ENCODE measurements around the gene ATP2B2. TPM values are rescaled to one million over a fixed set of nuclear protein-coding genes. Genes with fewer than 3 reads are reported as not detected.
A peak's percentile ranks its signal among the peaks of the same experiment; 100 is the strongest.

Gene ATP2B2
- total and polyA plus RNA-seq, 7 donors: 0.08 to 6.5 (median 0.77) TPM

DNA sequence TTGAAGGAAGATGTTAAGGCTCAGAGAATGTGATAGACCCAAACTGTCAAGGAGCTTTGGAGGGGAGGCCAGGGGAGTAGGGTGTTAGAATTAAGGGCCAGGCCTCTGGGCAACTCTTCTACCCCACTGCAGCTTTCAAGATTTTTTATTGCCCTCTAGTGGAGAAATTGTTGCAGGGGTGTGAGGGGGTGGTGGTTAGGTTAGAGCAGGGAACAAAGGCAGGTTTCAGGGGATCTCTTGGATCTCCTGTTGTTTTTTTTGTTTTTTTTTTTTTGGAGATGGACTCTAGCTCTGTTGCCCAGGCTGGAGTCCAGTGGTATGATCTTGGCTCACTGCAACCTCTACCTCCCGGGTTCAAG lies 183.1 kb downstream of the ATP2B2 start:
- no peak for ATAC-seq
- Histone ChIP-seq H3K4me3 (no peak overlapping the region), H3K4me1 (peaks cover 19% of the 10 kb centered on the region), H3K36me3 (ENCODE audit: insufficient read depth in 1 of 2, low read depth in 1 of 2) (peaks cover 3 to 19% of the 10 kb centered on the region in 2 donors), H3K27ac (no peak overlapping the region), H3K9me3 (no peaks in the 10 kb centered on the region), H3K27me3 (ENCODE audit: insufficient read depth in 3 of 3, low read length in 2 of 3) (no peaks in the 10 kb centered on the region)
- intact Hi-C loops (cut with DNase I): loop anchor here in 1 of 2 donors (10.0 kb wide), 1 partner anchor 298 kb away; the partner anchor contains the start of gene FANCD2
- WGBS, 3 donors: 85 to 100% (median 100%) methylated on average over 1 of the region's 1 CpG
- no peak for DNase-seq
- peak; percentile 13 for TF ChIP-seq CTCF (IDR thresholded peaks at IDR 0.05)

GRCh38 chr3:10321630-10322351 lies 183.6 kb downstream of the ATP2B2 start:
- TF ChIP-seq CTCF (IDR thresholded peaks at IDR 0.05): no peak
- 91 to 94% (median 94%) methylated on average over 8 of the region's 8 CpGs for WGBS, 3 donors
- H3K27me3 ChIP-seq (ENCODE audit: insufficient read depth in 3 of 3, low read length in 2 of 3): no peaks in the 10 kb centered on the region
- no peaks in the 10 kb centered on the region for H3K9me3 ChIP-seq
- peaks cover 19% of the 10 kb centered on the region for H3K4me1 ChIP-seq
- DNase-seq: no peak
- peak overlapping the region; percentile 93 for H3K27ac ChIP-seq
- no peak for ATAC-seq
- intact Hi-C loops (cut with DNase I): loop anchor here in 1 of 2 donors (10.0 kb wide), 1 partner anchor 297 kb away; the partner anchor contains the start of gene FANCD2
- H3K36me3 ChIP-seq (ENCODE audit: insufficient read depth in 1 of 2, low read depth in 1 of 2): peaks cover 6 to 24% of the 10 kb centered on the region in 2 donors
- peak overlapping the region; percentile 96 for H3K4me3 ChIP-seq

DNA sequence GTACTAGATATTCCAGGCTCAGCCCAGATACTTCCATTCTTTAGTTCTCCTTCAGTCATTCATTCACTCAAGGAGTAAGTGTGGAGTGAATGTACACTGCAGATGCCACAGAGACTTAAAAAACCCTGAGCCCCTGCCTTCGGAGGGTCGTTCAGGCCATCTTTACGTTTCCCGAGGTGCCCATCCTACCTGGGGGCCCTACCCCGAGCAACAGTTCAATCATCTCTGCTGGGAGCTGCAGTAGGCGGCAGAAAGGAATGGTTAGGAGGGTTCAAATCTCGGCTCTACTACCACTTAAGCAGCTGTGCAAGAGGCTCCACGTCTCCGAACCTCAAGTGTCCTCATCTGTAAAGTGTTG lies 185.1 kb downstream of the ATP2B2 start:
- Histone ChIP-seq H3K4me3 (peak overlapping the region; percentile 96), H3K27me3 (ENCODE audit: insufficient read depth in 3 of 3, low read length in 2 of 3) (no peaks in the 10 kb centered on the region), H3K9me3 (no peaks in the 10 kb centered on the region), H3K36me3 (ENCODE audit: insufficient read depth in 1 of 2, low read depth in 1 of 2) (peaks cover 6 to 39% of the 10 kb centered on the region in 2 donors), H3K4me1 (peaks cover 19% of the 10 kb centered on the region), H3K27ac (peak overlapping the region; percentile 93)
- intact Hi-C loops (cut with DNase I): loop anchor here in 1 of 2 donors (10.0 kb wide), 1 partner anchor 295 kb away; the partner anchor contains the start of gene FANCD2
- DNase-seq: no peak
- 0 to 1% (median 0%) methylated on average over 9 of the region's 9 CpGs for WGBS, 3 donors
- peak in 3 of 4 donors; percentile 3 to 20 (median 4) for ATAC-seq
- no peak for TF ChIP-seq CTCF (IDR thresholded peaks at IDR 0.05)

DNA sequence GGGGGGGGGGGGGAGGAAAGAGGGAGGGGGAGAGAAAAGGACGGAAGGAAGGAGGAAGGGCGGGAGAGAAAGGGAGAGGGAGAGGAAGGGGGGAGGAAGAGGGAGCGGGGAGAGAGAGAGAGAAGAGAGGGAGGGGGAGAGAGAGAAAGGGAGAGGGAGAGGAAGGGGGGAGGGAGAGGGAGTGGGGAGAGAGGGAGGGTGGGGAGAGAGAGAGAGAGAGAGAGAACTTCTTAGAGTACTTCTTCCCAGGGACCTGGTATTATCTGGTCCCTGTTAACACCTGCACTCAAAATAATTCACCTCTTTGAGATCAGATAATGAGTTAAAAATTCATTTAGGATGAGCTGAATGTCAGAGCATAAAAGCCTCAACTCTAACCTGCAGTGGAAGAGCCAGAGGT lies 185.6 kb downstream of the ATP2B2 start:
- TF ChIP-seq CTCF (IDR thresholded peaks at IDR 0.05): no peak
- Histone ChIP-seq H3K9me3 (no peaks in the 10 kb centered on the region), H3K36me3 (ENCODE audit: insufficient read depth in 1 of 2, low read depth in 1 of 2) (peaks cover 9 to 44% of the 10 kb centered on the region in 2 donors), H3K4me1 (peaks cover 19% of the 10 kb centered on the region), H3K27me3 (ENCODE audit: insufficient read depth in 3 of 3, low read length in 2 of 3) (no peaks in the 10 kb centered on the region), H3K4me3 (peak overlapping the region; percentile 96), H3K27ac (peak overlapping the region; percentile 93)
- intact Hi-C loops (cut with DNase I): loop anchor here in 1 of 2 donors (10.0 kb wide), 1 partner anchor 295 kb away; the partner anchor contains the start of gene FANCD2
- 0 to 14% (median 3%) methylated on average over 2 to 3 of the region's 3 CpGs for WGBS, 3 donors
- ATAC-seq (no peak), DNase-seq (no peak)

Measured in psoas muscle (tissue), 8 donors.